ENCODE data around the gene ADAMTS17. TPM values are rescaled to one million over a fixed set of nuclear protein-coding genes. Genes with fewer than 3 reads are reported as not detected.

Gene ADAMTS17
- total RNA-seq, 1 experiment from 2014 or later = 5.1 TPM

- no peak for DNase-seq (ENCODE audit: low read depth)
These were observed 89.4 kb downstream of the ADAMTS17 start for GRCh38 chr15:100252359-100252758.

GRCh38 chr15:100250176-100250800 is 91.5 kb downstream of the ADAMTS17 start:
- no peak for DNase-seq (ENCODE audit: low read depth)

GRCh38 chr15:100249096-100249815 is 92.5 kb downstream of the ADAMTS17 start:
- DNase-seq (ENCODE audit: low read depth) = no peak

- DNase-seq (ENCODE audit: low read depth) = no peak
These were observed 93.5 kb downstream of the ADAMTS17 start for GRCh38 chr15:100248236-100248635.

GRCh38 chr15:100247228-100248225 is 94.2 kb downstream of the ADAMTS17 start:
- DNase-seq (ENCODE audit: low read depth) = no peak

GRCh38 chr15:100245855-100246254 is 95.9 kb downstream of the ADAMTS17 start:
- no peak for DNase-seq (ENCODE audit: low read depth)

GRCh38 chr15:100245487-100245820 is 96.3 kb downstream of the ADAMTS17 start:
- DNase-seq (ENCODE audit: low read depth) = no peak

- DNase-seq (ENCODE audit: low read depth) = no peak
These were observed 96.8 kb downstream of the ADAMTS17 start for GRCh38 chr15:100244796-100245486.

- DNase-seq (ENCODE audit: low read depth) = no peak
These were observed 98.8 kb downstream of the ADAMTS17 start for GRCh38 chr15:100242989-100243388.

GRCh38 chr15:100241572-100242482 is 99.9 kb downstream of the ADAMTS17 start:
- peak; percentile 88 for DNase-seq (ENCODE audit: low read depth)

- no peak for DNase-seq (ENCODE audit: low read depth)
These were observed 104.6 kb downstream of the ADAMTS17 start for GRCh38 chr15:100236981-100237720.

GRCh38 chr15:100235030-100235617 is 106.7 kb downstream of the ADAMTS17 start:
- no peak for DNase-seq (ENCODE audit: low read depth)

- DNase-seq (ENCODE audit: low read depth) = peak; percentile 45
These were observed 107.4 kb downstream of the ADAMTS17 start for GRCh38 chr15:100234158-100235029.

- DNase-seq (ENCODE audit: low read depth) = no peak
These were observed 111.0 kb downstream of the ADAMTS17 start for GRCh38 chr15:100230784-100231183.

GRCh38 chr15:100229181-100230163 is 112.3 kb downstream of the ADAMTS17 start:
- no peak for DNase-seq (ENCODE audit: low read depth)

- DNase-seq (ENCODE audit: low read depth) = no peak
These were observed 114.0 kb downstream of the ADAMTS17 start for GRCh38 chr15:100227781-100228180.

GRCh38 chr15:100226107-100226506 is 115.7 kb downstream of the ADAMTS17 start:
- no peak for DNase-seq (ENCODE audit: low read depth)
